Keratinocyte (primary cell): ENCODE data around the gene PCNX1. TPM values are rescaled to one million over a fixed set of nuclear protein-coding genes. Genes with fewer than 3 reads are reported as not detected.

Experiments
- DNase-seq: peaks from one replicate; pipeline ENCODE4 v3.0.0-alpha.2; 2011; ENCODE audit warnings: low read depth, missing footprints, low spot score
- FAIRE-seq: peaks from 2 replicates; lab custom pipeline; 2011; peaks lifted over from hg19 to GRCh38; lab: Jason Lieb, UNC
- H2AFZ ChIP-seq: 2 replicates; pipeline ENCODE4 v1.6.0; 2012; ENCODE audit warnings: low read length, control low read depth, inconsistent platforms; ENCODE audit not compliant: control insufficient read depth
- H3K27ac ChIP-seq: 2 replicates; pipeline ENCODE4 v1.5.1; 2011; ENCODE audit warnings: low read length; ENCODE audit not compliant: control insufficient read depth, insufficient read depth
- H3K27me3 ChIP-seq: 3 replicates; pipeline ENCODE4 v1.6.0; 2011; ENCODE audit warnings: low read length; ENCODE audit not compliant: control insufficient read depth, insufficient read depth; ENCODE audit errors: extremely low read depth
- H3K36me3 ChIP-seq, 2 experiments: 2 replicates in 1 of 2; 3 replicates in 1 of 2; pipeline ENCODE4 v1.5.1; 2011; ENCODE audit warnings: low read length in 2 of 2, mild to moderate bottlenecking in 1 of 2; ENCODE audit not compliant: control insufficient read depth in 2 of 2, insufficient read depth in 2 of 2; ENCODE audit errors: extremely low read depth in 1 of 2
- H3K4me1 ChIP-seq: 3 replicates; pipeline ENCODE4 v1.5.1; 2011; ENCODE audit warnings: low read length; ENCODE audit not compliant: control insufficient read depth, insufficient read depth; ENCODE audit errors: extremely low read depth
- H3K4me2 ChIP-seq: 3 replicates; pipeline ENCODE4 v1.6.0; 2011; ENCODE audit warnings: low read depth, low read length; ENCODE audit not compliant: control insufficient read depth, insufficient read depth; ENCODE audit errors: extremely low read depth
- H3K4me3 ChIP-seq, 3 experiments: fragments of 200-600 bp in 1 of 3; sonication (generic) in 1 of 3; 2 replicates in 2 of 3; 3 replicates in 1 of 3; pipeline ENCODE4 v1.5.1; 2011 to 2016; ENCODE audit warnings: low read length in 3 of 3, mild to moderate bottlenecking in 3 of 3, control low read depth in 2 of 3, inconsistent platforms in 1 of 3, low read depth in 1 of 3, mixed read lengths in 1 of 3, mixed run types in 1 of 3, moderate library complexity in 1 of 3; ENCODE audit not compliant: control insufficient read depth in 2 of 3, insufficient read depth in 2 of 3; ENCODE audit errors: extremely low read depth in 1 of 3
- H3K79me2 ChIP-seq: 2 replicates; pipeline ENCODE4 v1.6.0; 2012; ENCODE audit warnings: low read length; ENCODE audit not compliant: control insufficient read depth, insufficient read depth
- H3K9ac ChIP-seq: 3 replicates; pipeline ENCODE4 v1.6.0; 2011; ENCODE audit warnings: low read length; ENCODE audit not compliant: control insufficient read depth, insufficient read depth; ENCODE audit errors: extremely low read depth
- H3K9me1 ChIP-seq: 3 replicates; pipeline ENCODE4 v1.6.0; 2011; ENCODE audit warnings: low read length; ENCODE audit not compliant: control insufficient read depth, insufficient read depth; ENCODE audit errors: extremely low read depth
- H3K9me3 ChIP-seq: 2 replicates; pipeline ENCODE4 v1.5.1; 2012; ENCODE audit warnings: low read depth, low read length; ENCODE audit not compliant: control insufficient read depth
- H4K20me1 ChIP-seq: 3 replicates; pipeline ENCODE4 v1.6.0; 2011; ENCODE audit warnings: low read length; ENCODE audit not compliant: control insufficient read depth, insufficient read depth; ENCODE audit errors: extremely low read depth
- CTCF ChIP-seq, 3 experiments: IDR thresholded peaks in 1 of 3; conservative IDR thresholded peaks in 1 of 3; optimal IDR thresholded peaks in 1 of 3; 2 replicates in 2 of 3; 3 replicates in 1 of 3; pipeline versions ENCODE3 to v1.5.1; 2011; ENCODE audit warnings: low read length in 3 of 3, mild to moderate bottlenecking in 3 of 3, moderate library complexity in 2 of 3, control low read depth in 1 of 3, inconsistent platforms in 1 of 3; ENCODE audit not compliant: insufficient read depth in 2 of 3; ENCODE audit errors: extremely low read depth in 1 of 3
- EZH2 ChIP-seq: IDR thresholded peaks from one replicate; pipeline ENCODE4 v1.6.1; 2012; ENCODE audit warnings: inconsistent platforms, mild to moderate bottlenecking, low read length, moderate library complexity
- dilution Hi-C: fragments of 300-500 bp; cut with MboI; formaldehyde crosslinking; loops from one replicate; pipeline ENCODE4 v1.7.0; 2020; ENCODE audit warnings: low sequenced_read_pairs; ENCODE audit not compliant: extremely low pct_ligation_motif_present
- polyA plus RNA-seq, 5 experiments: library from polyadenylated mRNA; depleted of rRNA in 3 of 5; stranded (reverse) in 3 of 5; stranded (forward) in 1 of 5; unstranded in 1 of 5; fragments of >200 nt; gene quantifications; 1 replicate in 1 of 5; 2 replicates in 3 of 5; 3 replicates in 1 of 5; pipeline versions ENCODE4 v1.2.1 to v1.2.3, GENCODE V29; 2011 to 2012; ENCODE audit warnings: missing spikeins in 2 of 5, low read depth in 1 of 5, low replicate concordance in 1 of 5

PCNX1 gene
- polyA plus RNA-seq, 1 donor (not counting 4 experiments of a cell fraction or from before 2014, with no cell fraction given): 39.8 TPM

GRCh38 chr14:70884595-70885342 is 22.5 kb upstream of the PCNX1 start:
- dilution Hi-C loops: no loop called here
- no peak overlapping the region for H3K4me3 ChIP-seq
- H3K4me2 ChIP-seq: no peak overlapping the region
- no peaks in the 10 kb centered on the region for H3K9me3 ChIP-seq
- no peaks in the 10 kb centered on the region for H3K27me3 ChIP-seq
- no peaks in the 10 kb centered on the region for H3K36me3 ChIP-seq
- H3K9ac ChIP-seq: no peak overlapping the region
- no peak for TF ChIP-seq CTCF (optimal IDR thresholded peaks at IDR 0.05 in 1 of 3, IDR thresholded peaks at IDR 0.05 in 1 of 3, conservative IDR thresholded peaks at IDR 0.05 in 1 of 3; ENCODE audit: extremely low read depth in 1 of 3, insufficient read depth in 2 of 3, low read length in 3 of 3)
- no peak for TF ChIP-seq EZH2
- FAIRE-seq: peak; percentile 77
- H3K4me1 ChIP-seq: peaks cover 44% of the 10 kb centered on the region
- no peak overlapping the region for H2AFZ ChIP-seq
- no peak for DNase-seq
- H4K20me1 ChIP-seq: no peaks in the 10 kb centered on the region
- H3K79me2 ChIP-seq: no peaks in the 10 kb centered on the region
- H3K27ac ChIP-seq: no peak overlapping the region
- H3K9me1 ChIP-seq: no peaks in the 10 kb centered on the region

- FAIRE-seq (no peak), DNase-seq (no peak)
- Histone ChIP-seq H4K20me1 (no peaks in the 10 kb centered on the region), H3K4me1 (peaks cover 44% of the 10 kb centered on the region), H3K9me3 (no peaks in the 10 kb centered on the region), H3K4me3 (no peak overlapping the region), H3K36me3 (no peaks in the 10 kb centered on the region), H3K4me2 (no peak overlapping the region), H3K27me3 (no peaks in the 10 kb centered on the region), H3K27ac (no peak overlapping the region), H3K79me2 (no peaks in the 10 kb centered on the region), H2AFZ (no peak overlapping the region), H3K9me1 (no peaks in the 10 kb centered on the region), H3K9ac (no peak overlapping the region)
- no peak for TF ChIP-seq EZH2
- no peak for TF ChIP-seq CTCF (optimal IDR thresholded peaks at IDR 0.05 in 1 of 3, IDR thresholded peaks at IDR 0.05 in 1 of 3, conservative IDR thresholded peaks at IDR 0.05 in 1 of 3; ENCODE audit: extremely low read depth in 1 of 3, insufficient read depth in 2 of 3, low read length in 3 of 3)
- dilution Hi-C loops: no loop called here
Measured at GRCh38 chr14:70885343-70886022, 21.8 kb upstream of the PCNX1 start.
